Dermis blood vessel endothelial cell (primary cell): Measurements from ENCODE around the gene DDX42. TPM values are rescaled to one million over a fixed set of nuclear protein-coding genes. Genes with fewer than 3 reads are reported as not detected.

ENCODE experiments used
- DNase-seq: peaks from one replicate; pipeline ENCODE4 v3.0.0; 2010
- total RNA-seq: library from RNA; depleted of rRNA; stranded (reverse); fragments of >200 nt; gene quantifications from 2 replicates; pipeline ENCODE4 v1.2.3, GENCODE V29; 2014

Gene DDX42
- total RNA-seq, 1 donor from 2014 or later, result 71.6 TPM

DNA sequence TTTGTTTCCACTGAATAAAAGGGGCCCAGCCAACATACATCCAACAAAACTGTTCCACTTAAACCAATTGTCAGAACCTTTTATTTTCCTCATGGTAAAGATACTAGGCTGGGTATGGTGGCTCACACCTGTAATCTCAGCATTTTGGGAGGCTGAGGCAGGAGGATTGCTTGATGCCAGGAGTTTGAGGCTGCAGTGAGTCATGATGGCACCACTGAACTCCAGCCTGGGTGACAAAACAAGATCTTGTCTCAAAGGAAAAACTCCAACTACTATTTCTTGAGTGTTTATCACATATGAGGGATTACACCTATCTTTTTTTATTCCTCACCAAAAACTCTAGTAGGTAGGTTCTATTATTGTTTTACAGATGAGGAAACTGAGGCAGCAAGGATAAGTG, 48.6 kb downstream of the DDX42 start:
- DNase-seq, result no peak

DNA sequence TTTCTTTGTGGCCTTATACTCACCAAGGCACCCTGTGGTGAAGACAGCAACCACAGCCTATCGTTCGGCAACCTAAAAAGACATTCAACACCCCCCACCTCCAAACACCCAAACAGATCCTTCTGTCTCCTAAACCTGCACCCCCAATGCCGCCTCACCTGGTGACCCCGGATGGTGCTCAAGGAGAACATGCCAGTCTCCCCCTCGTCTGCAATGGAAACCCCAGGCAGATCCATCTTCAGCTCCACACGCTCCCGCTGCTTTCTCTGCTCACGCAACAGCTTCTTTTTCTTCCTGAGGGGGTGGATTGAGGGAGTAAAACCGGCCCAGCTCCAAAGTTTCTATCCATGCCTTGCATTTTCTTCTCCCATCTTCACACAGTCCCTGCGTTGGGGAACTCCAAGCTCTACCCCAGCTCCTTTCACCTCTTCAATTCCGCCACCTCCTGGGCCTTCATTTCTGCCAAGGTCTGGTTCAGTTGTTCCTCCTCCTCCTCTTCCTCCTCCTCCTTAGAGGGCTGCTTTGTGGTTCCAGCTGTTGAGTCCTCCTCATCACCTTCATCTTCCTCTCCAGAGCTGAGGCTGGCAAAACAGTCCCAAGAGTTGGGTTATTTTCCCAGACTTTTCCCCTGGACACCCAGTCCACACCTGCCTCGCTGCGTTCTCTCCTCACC, 49.8 kb downstream of the DDX42 start:
- no peak for DNase-seq

GRCh38 chr17:63824362-63824761, 50.4 kb downstream of the DDX42 start:
- DNase-seq, result no peak

DNA sequence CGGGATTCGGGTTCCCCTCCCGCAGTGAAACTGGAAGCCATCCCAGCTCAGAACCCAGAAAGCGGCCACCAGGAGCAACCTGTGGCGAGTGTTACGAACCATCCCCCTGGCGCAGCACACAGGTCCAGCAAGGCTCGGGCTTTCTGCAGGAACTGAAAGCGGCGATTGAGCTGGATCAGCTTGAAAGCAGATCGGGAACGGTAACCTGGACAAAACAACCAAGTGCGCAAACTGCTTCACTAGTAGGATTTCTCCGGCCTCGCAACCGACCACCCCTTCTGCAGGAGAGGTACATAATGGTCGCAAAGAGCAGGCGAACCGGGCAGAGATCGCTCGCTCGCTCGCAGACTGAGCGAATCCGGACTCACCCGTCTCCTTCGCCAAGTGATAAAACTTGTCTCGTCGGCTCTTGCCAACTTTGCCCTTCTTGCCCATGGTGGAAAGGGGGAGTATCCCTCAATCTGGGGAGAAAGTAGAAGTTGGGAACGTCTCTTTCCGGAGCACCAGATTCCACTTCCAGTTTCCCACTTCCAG, 52.6 kb downstream of the DDX42 start:
- DNase-seq, result peak; percentile 61

GRCh38 chr17:63827002-63827800, 53.2 kb downstream of the DDX42 start, which contains the start of the genes FTSJ3 and PSMC5:
TSS of gene FTSJ3 (minus strand) at chr17:63827663. CDS start at chr17:63826902, 761 bp downstream.
TSS of gene PSMC5 (plus strand) at chr17:63827431. CDS start at chr17:63827491, 60 bp downstream.
- DNase-seq, result peak; percentile 97

GRCh38 chr17:63827801-63828221, 53.8 kb downstream of the DDX42 start:
- DNase-seq, result no peak

- DNase-seq, result no peak
Measured at GRCh38 chr17:63828936-63829335, 55.0 kb downstream of the DDX42 start.

DNA sequence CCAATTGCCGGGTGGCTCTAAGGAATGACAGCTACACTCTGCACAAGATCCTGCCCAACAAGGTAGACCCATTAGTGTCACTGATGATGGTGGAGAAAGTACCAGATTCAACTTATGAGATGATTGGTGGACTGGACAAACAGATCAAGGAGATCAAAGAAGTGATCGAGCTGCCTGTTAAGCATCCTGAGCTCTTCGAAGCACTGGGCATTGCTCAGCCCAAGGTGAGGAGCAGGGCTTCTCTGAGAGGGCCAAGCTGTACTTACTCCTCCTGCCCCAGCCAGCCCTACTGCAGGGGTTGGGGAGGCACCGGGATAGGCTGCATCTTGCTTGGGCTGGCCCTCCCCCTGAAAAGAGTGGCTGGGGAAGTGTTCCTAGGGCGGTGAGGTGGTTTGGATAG, 56.3 kb downstream of the DDX42 start:
- DNase-seq, result no peak

DNA sequence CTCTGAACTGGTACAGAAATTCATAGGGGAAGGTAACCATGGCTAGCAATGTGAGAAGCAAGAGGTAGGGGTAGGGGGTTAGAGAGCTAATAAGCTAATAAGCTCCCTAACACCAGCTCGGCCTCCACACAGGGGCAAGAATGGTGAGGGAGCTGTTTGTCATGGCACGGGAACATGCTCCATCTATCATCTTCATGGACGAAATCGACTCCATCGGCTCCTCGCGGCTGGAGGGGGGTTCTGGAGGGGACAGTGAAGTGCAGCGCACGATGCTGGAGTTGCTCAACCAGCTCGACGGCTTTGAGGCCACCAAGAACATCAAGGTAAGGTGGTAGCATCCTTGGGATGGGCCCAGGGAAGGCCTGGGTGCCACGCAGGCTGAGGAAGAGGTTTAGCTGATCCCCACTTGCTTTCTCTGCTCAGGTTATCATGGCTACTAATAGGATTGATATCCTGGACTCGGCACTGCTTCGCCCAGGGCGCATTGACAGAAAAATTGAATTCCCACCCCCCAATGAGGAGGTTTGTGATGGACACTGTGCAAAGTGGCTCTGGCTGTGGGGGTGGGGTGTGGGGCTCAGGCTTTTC, 57.0 kb downstream of the DDX42 start:
- DNase-seq, result no peak

- no peak for DNase-seq
Measured at GRCh38 chr17:63831505-63831904, 57.5 kb downstream of the DDX42 start.

GRCh38 chr17:63832014-63832413, 58.0 kb downstream of the DDX42 start:
- no peak for DNase-seq

GRCh38 chr17:63832455-63832854, 58.5 kb downstream of the DDX42 start:
- no peak for DNase-seq

DNA sequence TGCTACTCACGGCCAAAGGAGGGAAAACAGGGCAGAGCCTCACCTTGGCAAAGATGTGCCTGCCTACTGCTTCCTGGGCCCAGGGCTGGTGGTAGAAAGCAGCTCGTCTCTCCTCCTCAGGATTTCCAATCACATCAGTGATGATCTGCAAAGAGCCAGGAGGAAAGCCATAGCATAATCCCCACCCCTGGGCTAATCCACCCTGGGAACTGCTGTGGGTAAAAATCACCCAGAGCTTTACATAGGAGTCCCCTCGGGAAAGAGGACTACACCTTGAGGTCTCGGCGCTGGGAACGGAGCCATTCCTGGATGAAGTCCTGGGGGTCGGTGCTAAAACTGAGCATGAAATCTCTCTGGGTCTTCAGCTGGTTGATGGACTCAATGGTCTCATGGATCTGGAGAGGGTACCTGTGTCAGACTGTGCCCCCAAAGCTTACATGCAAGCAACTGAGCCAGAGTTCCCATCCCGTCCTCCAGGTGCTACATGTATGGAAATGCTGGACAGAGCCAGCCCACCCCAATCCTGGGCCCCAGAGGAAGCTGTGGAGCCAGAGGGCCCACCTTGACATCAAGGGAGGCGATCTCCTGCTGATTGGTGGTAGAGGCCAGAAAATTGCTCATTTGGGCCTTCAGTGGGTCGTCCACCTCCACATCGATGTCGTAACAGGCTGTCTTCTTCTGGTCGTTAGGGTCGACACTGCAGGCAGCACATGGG, 59.2 kb downstream of the DDX42 start:
- DNase-seq, result no peak

- DNase-seq, result no peak
Measured at GRCh38 chr17:63833741-63834373, 59.9 kb downstream of the DDX42 start.

GRCh38 chr17:63834431-63835166, 60.6 kb downstream of the DDX42 start:
- peak; percentile 92 for DNase-seq

DNA sequence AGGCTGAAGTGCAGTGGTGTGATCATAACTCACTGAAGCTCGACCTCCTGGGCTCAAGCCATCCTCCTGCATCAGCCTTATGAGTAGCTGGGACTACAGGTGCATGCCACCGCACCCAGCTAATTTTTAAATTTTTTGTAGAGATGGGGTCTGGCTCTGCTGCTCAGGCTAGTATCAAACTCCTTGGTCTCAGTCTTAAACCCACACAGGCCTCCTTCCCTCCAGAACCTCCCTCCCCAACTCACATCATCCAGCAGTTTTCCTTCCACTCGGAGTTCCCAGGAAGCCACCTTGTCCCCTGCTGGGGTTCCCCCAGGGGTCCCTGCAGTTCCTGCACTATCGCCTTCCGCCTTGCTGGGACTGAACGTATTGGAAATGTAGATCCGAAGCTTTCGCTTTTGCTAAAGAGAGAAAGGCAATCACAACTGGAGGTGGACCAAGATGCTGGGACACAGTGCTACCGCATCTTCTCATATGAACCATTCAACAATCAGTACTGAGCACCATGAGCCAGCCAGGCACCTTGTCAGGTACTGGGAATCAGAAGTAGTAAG, 61.3 kb downstream of the DDX42 start:
- no peak for DNase-seq

GRCh38 chr17:63836811-63837210, 62.8 kb downstream of the DDX42 start:
- DNase-seq, result no peak

DNA sequence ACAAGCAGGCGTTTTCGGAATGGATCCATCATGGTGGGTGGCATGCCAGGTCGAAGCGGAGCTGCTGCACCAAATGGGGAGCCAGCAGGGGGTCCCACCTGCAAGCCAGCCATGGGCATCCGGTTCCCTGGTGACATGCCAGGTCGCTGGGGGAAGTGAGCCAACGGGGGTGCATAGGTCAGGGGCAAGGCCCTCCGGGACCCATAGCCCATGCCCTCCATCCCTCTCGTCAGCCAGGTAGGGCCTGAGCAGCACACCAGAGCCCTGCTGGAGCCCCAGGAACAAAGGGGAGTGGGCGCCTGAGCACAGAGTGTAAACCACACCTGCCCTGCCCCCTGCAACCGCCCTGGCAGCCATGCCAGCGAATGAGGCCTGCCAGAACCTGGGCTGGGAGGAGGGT, 63.5 kb downstream of the DDX42 start:
- no peak for DNase-seq

DNA sequence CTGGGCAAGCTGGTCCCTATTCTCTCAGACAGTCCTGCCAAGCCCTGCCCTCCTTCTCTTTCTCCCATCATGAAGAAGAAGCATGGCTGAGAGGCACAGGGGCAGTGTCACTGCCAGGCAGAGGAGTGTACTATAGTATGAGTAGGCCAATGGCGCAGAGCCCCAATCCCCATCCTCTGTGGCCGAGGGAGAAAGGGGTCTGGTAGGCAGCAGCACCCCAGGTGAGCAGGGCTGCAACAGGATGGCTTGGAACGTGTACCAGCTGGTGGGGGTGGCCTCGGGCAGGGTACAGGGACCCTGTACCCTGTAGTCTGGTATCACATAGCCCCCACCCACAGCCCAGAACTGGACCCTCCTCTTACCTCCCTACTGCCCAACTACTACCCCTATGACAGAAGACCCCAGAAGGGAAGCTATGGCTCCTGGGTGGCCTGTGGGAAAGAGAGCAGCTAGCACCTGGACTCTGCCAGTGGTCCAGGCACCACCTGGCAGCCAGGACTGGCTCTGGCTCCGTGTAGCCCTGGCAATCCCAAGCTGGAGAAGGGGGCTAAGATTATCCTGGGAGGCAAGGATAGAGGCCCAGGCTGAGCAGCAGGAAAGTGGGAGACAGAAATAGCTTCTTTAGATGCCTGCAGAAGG, 64.1 kb downstream of the DDX42 start:
- no peak for DNase-seq

- DNase-seq, result no peak
Measured at GRCh38 chr17:63838631-63839171, 64.7 kb downstream of the DDX42 start.
